PC-9 (cell line): Measurements from ENCODE around the gene GAK. TPM values are rescaled to one million over a fixed set of nuclear protein-coding genes. Genes with fewer than 3 reads are reported as not detected.

Experiments
- BruUV-seq: library from RNA; stranded (reverse); fragments of 400-500 nt; replicated peaks from 2 replicates; lab custom pipeline; 2021; lab: Mats Ljungman, UMichigan
- CTCF ChIA-PET: fragments of 300-600 bp; sonication (Branson Sonifier 250); formaldehyde crosslinking; loops from one replicate; lab custom pipeline; 2022; ENCODE audit warnings: antibody characterized with exemption; lab: Charles Lee
- POLR2A ChIA-PET: fragments of 300-600 bp; sonication (Branson Sonifier 250); formaldehyde crosslinking; loops from one replicate; lab custom pipeline; 2022; ENCODE audit warnings: antibody characterized with exemption; ENCODE audit not compliant: unreplicated experiment; lab: Charles Lee
- DNase-seq, 2 experiments: peaks; one replicate each; pipeline versions ENCODE4 v3.0.0 to v3.0.0-alpha.2; 2015 to 2022; ENCODE audit warnings: mixed read lengths in 1 of 2
- H2AFZ ChIP-seq: fragments of 200-600 bp; sonication (generic); 2 replicates; pipeline ENCODE4 v1.8.1; 2017; ENCODE audit warnings: antibody characterized with exemption
- H3F3A ChIP-seq: fragments of 200-600 bp; sonication (generic); 2 replicates; pipeline ENCODE4 v1.8.1; 2017; ENCODE audit warnings: antibody characterized with exemption, mild to moderate bottlenecking, low read depth; ENCODE audit not compliant: insufficient read depth
- H3K27ac ChIP-seq: fragments of 200-600 bp; sonication (generic); 2 replicates; pipeline ENCODE4 v1.6.1; 2016; ENCODE audit warnings: mixed run types
- H3K27me3 ChIP-seq: fragments of 200-600 bp; sonication (generic); 2 replicates; pipeline ENCODE4 v1.6.1; 2016; ENCODE audit warnings: low read depth, mixed run types; ENCODE audit not compliant: insufficient read depth
- H3K36me3 ChIP-seq: fragments of 200-600 bp; sonication (generic); 2 replicates; pipeline ENCODE4 v1.6.1; 2016; ENCODE audit warnings: low read depth, mixed run types
- H3K4me1 ChIP-seq: fragments of 200-600 bp; sonication (generic); replicated peaks from 2 replicates; pipeline ENCODE4 v1.6.1; 2016; ENCODE audit warnings: mixed run types; ENCODE audit not compliant: insufficient read depth
- H3K4me2 ChIP-seq: fragments of 200-600 bp; sonication (generic); 2 replicates; pipeline ENCODE4 v1.6.1; 2017; ENCODE audit warnings: mixed run types
- H3K4me3 ChIP-seq: fragments of 200-600 bp; sonication (generic); 2 replicates; pipeline ENCODE4 v1.6.1; 2016; ENCODE audit warnings: mixed run types
- H3K79me2 ChIP-seq: fragments of 200-600 bp; sonication (generic); 2 replicates; pipeline ENCODE4 v1.6.1; 2017; ENCODE audit warnings: low read depth, mixed run types
- H3K9me2 ChIP-seq: fragments of 200-600 bp; sonication (generic); 2 replicates; pipeline ENCODE4 v1.8.1; 2017; ENCODE audit warnings: mild to moderate bottlenecking; ENCODE audit not compliant: insufficient read depth
- H3K9me3 ChIP-seq: fragments of 200-600 bp; sonication (generic); 2 replicates; pipeline ENCODE4 v1.8.1; 2016; ENCODE audit warnings: low read depth; ENCODE audit not compliant: insufficient read depth
- H4K20me1 ChIP-seq: fragments of 200-600 bp; sonication (generic); 2 replicates; pipeline ENCODE4 v1.8.1; 2017; ENCODE audit not compliant: insufficient read depth
- CTCF ChIP-seq: fragments of 200-600 bp; sonication (generic); conservative IDR thresholded peaks from 2 replicates; pipeline ENCODE4 v1.6.1; 2017; ENCODE audit warnings: mixed run types, antibody characterized with exemption, mild to moderate bottlenecking, moderate library complexity
- EZH2 ChIP-seq: fragments of 200-600 bp; sonication (generic); IDR thresholded peaks from 2 replicates; pipeline ENCODE4 v1.8.0; 2017; ENCODE audit warnings: antibody characterized with exemption, low read depth
- intact Hi-C: fragments of 100-400 bp; cut with micrococcal nuclease; formaldehyde crosslinking; loops from one replicate; pipeline ENCODE4 v1.10.0; 2022; ENCODE audit not compliant: unreplicated experiment
- total RNA-seq: library from RNA; stranded (reverse); gene quantifications from 2 replicates; pipeline ENCODE4 v1.2.3, GENCODE V29; 2021

The GAK gene
- total RNA-seq, 1 experiment from 2014 or later: 114 TPM

- Histone ChIP-seq H3K79me2 (peaks cover 77% of the 10 kb centered on the region), H3K36me3 (no peaks in the 10 kb centered on the region), H4K20me1 (peaks cover 70% of the 10 kb centered on the region), H2AFZ (no peak overlapping the region), H3K4me3 (no peak overlapping the region), H3K4me2 (no peak overlapping the region), H3K27ac (no peak overlapping the region), H3K27me3 (no peaks in the 10 kb centered on the region), H3K9me2 (no peaks in the 10 kb centered on the region), H3F3A (no peaks in the 10 kb centered on the region), H3K4me1 (no peaks in the 10 kb centered on the region), H3K9me3 (no peaks in the 10 kb centered on the region)
- ChIA-PET POLR2A (no interaction called here), CTCF (no interaction called here)
- intact Hi-C loops: no loop called here
- TF ChIP-seq EZH2 (no peak), CTCF (no peak)
- no TSS peak for BruUV-seq
- DNase-seq: no peak
These were observed 14.1 kb downstream of the GAK start for GRCh38 chr4:917992-918391.

GRCh38 chr4:917466-917865 is 14.7 kb downstream of the GAK start:
- ChIA-PET POLR2A (no interaction called here), CTCF (no interaction called here)
- Histone ChIP-seq H3K4me2 (no peak overlapping the region), H3K79me2 (peaks cover 72% of the 10 kb centered on the region), H3K36me3 (0 out of 2 replicates have a peak, but pooled peaks cover 3% of the 10 kb centered on the region), H4K20me1 (peaks cover 70% of the 10 kb centered on the region), H3K9me2 (no peaks in the 10 kb centered on the region), H3K4me1 (no peaks in the 10 kb centered on the region), H3K4me3 (no peak overlapping the region), H3K9me3 (no peaks in the 10 kb centered on the region), H3K27ac (no peak overlapping the region), H3K27me3 (no peaks in the 10 kb centered on the region), H3F3A (no peaks in the 10 kb centered on the region), H2AFZ (no peak overlapping the region)
- intact Hi-C loops: no loop called here
- BruUV-seq: no TSS peak
- no peak for DNase-seq
- TF ChIP-seq CTCF: no peak
- no peak for TF ChIP-seq EZH2

GRCh38 chr4:915595-915994 is 16.5 kb downstream of the GAK start:
- H4K20me1 ChIP-seq: peaks cover 58% of the 10 kb centered on the region
- 0 out of 2 replicates have a peak, but pooled peaks cover 4% of the 10 kb centered on the region for H3K36me3 ChIP-seq
- POLR2A ChIA-PET: no interaction called here
- intact Hi-C loops: no loop called here
- no peaks in the 10 kb centered on the region for H3K4me1 ChIP-seq
- H3K4me3 ChIP-seq: no peak overlapping the region
- TF ChIP-seq CTCF: no peak
- TF ChIP-seq EZH2: no peak
- no TSS peak for BruUV-seq
- CTCF ChIA-PET: no interaction called here
- H3F3A ChIP-seq: no peaks in the 10 kb centered on the region
- H3K27ac ChIP-seq: no peak overlapping the region
- H3K79me2 ChIP-seq: peaks cover 53% of the 10 kb centered on the region
- H3K4me2 ChIP-seq: no peak overlapping the region
- no peak overlapping the region for H2AFZ ChIP-seq
- no peak for DNase-seq
- no peaks in the 10 kb centered on the region for H3K27me3 ChIP-seq
- no peaks in the 10 kb centered on the region for H3K9me3 ChIP-seq
- H3K9me2 ChIP-seq: no peaks in the 10 kb centered on the region
